Keratinocyte (primary cell): ENCODE data around the gene PRUNE1. TPM values are rescaled to one million over a fixed set of nuclear protein-coding genes. Genes with fewer than 3 reads are reported as not detected.

Experiments used
- DNase-seq: peaks from one replicate; pipeline ENCODE4 v3.0.0-alpha.2; 2011; ENCODE audit warnings: low read depth, missing footprints, low spot score
- FAIRE-seq: peaks from 2 replicates; lab custom pipeline; 2011; peaks lifted over from hg19 to GRCh38; lab: Jason Lieb, UNC
- H2AFZ ChIP-seq: 2 replicates; pipeline ENCODE4 v1.6.0; 2012; ENCODE audit warnings: low read length, control low read depth, inconsistent platforms; ENCODE audit not compliant: control insufficient read depth
- H3K27ac ChIP-seq: 2 replicates; pipeline ENCODE4 v1.5.1; 2011; ENCODE audit warnings: low read length; ENCODE audit not compliant: control insufficient read depth, insufficient read depth
- H3K27me3 ChIP-seq: 3 replicates; pipeline ENCODE4 v1.6.0; 2011; ENCODE audit warnings: low read length; ENCODE audit not compliant: control insufficient read depth, insufficient read depth; ENCODE audit errors: extremely low read depth
- H3K36me3 ChIP-seq, 2 experiments: 2 replicates in 1 of 2; 3 replicates in 1 of 2; pipeline ENCODE4 v1.5.1; 2011; ENCODE audit warnings: low read length in 2 of 2, mild to moderate bottlenecking in 1 of 2; ENCODE audit not compliant: control insufficient read depth in 2 of 2, insufficient read depth in 2 of 2; ENCODE audit errors: extremely low read depth in 1 of 2
- H3K4me1 ChIP-seq: 3 replicates; pipeline ENCODE4 v1.5.1; 2011; ENCODE audit warnings: low read length; ENCODE audit not compliant: control insufficient read depth, insufficient read depth; ENCODE audit errors: extremely low read depth
- H3K4me2 ChIP-seq: 3 replicates; pipeline ENCODE4 v1.6.0; 2011; ENCODE audit warnings: low read depth, low read length; ENCODE audit not compliant: control insufficient read depth, insufficient read depth; ENCODE audit errors: extremely low read depth
- H3K4me3 ChIP-seq, 3 experiments: fragments of 200-600 bp in 1 of 3; sonication (generic) in 1 of 3; 2 replicates in 2 of 3; 3 replicates in 1 of 3; pipeline ENCODE4 v1.5.1; 2011 to 2016; ENCODE audit warnings: low read length in 3 of 3, mild to moderate bottlenecking in 3 of 3, control low read depth in 2 of 3, inconsistent platforms in 1 of 3, low read depth in 1 of 3, mixed read lengths in 1 of 3, mixed run types in 1 of 3, moderate library complexity in 1 of 3; ENCODE audit not compliant: control insufficient read depth in 2 of 3, insufficient read depth in 2 of 3; ENCODE audit errors: extremely low read depth in 1 of 3
- H3K79me2 ChIP-seq: 2 replicates; pipeline ENCODE4 v1.6.0; 2012; ENCODE audit warnings: low read length; ENCODE audit not compliant: control insufficient read depth, insufficient read depth
- H3K9ac ChIP-seq: 3 replicates; pipeline ENCODE4 v1.6.0; 2011; ENCODE audit warnings: low read length; ENCODE audit not compliant: control insufficient read depth, insufficient read depth; ENCODE audit errors: extremely low read depth
- H3K9me1 ChIP-seq: 3 replicates; pipeline ENCODE4 v1.6.0; 2011; ENCODE audit warnings: low read length; ENCODE audit not compliant: control insufficient read depth, insufficient read depth; ENCODE audit errors: extremely low read depth
- H3K9me3 ChIP-seq: 2 replicates; pipeline ENCODE4 v1.5.1; 2012; ENCODE audit warnings: low read depth, low read length; ENCODE audit not compliant: control insufficient read depth
- H4K20me1 ChIP-seq: 3 replicates; pipeline ENCODE4 v1.6.0; 2011; ENCODE audit warnings: low read length; ENCODE audit not compliant: control insufficient read depth, insufficient read depth; ENCODE audit errors: extremely low read depth
- EZH2 ChIP-seq: IDR thresholded peaks from one replicate; pipeline ENCODE4 v1.6.1; 2012; ENCODE audit warnings: inconsistent platforms, mild to moderate bottlenecking, low read length, moderate library complexity
- dilution Hi-C: fragments of 300-500 bp; cut with MboI; formaldehyde crosslinking; loops from one replicate; pipeline ENCODE4 v1.7.0; 2020; ENCODE audit warnings: low sequenced_read_pairs; ENCODE audit not compliant: extremely low pct_ligation_motif_present
- polyA minus RNA-seq, 3 experiments: library from RNA; depleted of rRNA, polyadenylated mRNA; stranded (reverse); fragments of >200 nt; gene quantifications; 1 replicate in 1 of 3; 2 replicates in 1 of 3; 3 replicates in 1 of 3; pipeline ENCODE4 v1.2.3, GENCODE V29; 2011
- polyA plus RNA-seq, 5 experiments: library from polyadenylated mRNA; depleted of rRNA in 3 of 5; stranded (reverse) in 3 of 5; stranded (forward) in 1 of 5; unstranded in 1 of 5; fragments of >200 nt; gene quantifications; 1 replicate in 1 of 5; 2 replicates in 3 of 5; 3 replicates in 1 of 5; pipeline versions ENCODE4 v1.2.1 to v1.2.3, GENCODE V29; 2011 to 2012; ENCODE audit warnings: missing spikeins in 2 of 5, low read depth in 1 of 5, low replicate concordance in 1 of 5
- TF ChIP-seq, protein P1 (sequence below), 3 experiments: IDR thresholded peaks in 1 of 3; conservative IDR thresholded peaks in 1 of 3; optimal IDR thresholded peaks in 1 of 3; 2 replicates in 2 of 3; 3 replicates in 1 of 3; pipeline versions ENCODE3 to v1.5.1; 2011; ENCODE audit warnings: low read length in 3 of 3, mild to moderate bottlenecking in 3 of 3, moderate library complexity in 2 of 3, control low read depth in 1 of 3, inconsistent platforms in 1 of 3; ENCODE audit not compliant: insufficient read depth in 2 of 3; ENCODE audit errors: extremely low read depth in 1 of 3

Gene PRUNE1
- polyA plus RNA-seq (14.4 to 16.4 TPM (median 15.4 TPM) in 3 replicates), polyA minus RNA-seq (7.8 to 23.4 TPM (median 18.4 TPM) in 3 replicates)
- polyA plus RNA-seq (2011; ENCODE audit: low read depth): 9.4 TPM
- 12.1 and 18.5 TPM in 2 replicates for polyA plus RNA-seq (2011; cell fraction: cytosol; rRNA removed)
- polyA plus RNA-seq (2011; cell fraction: nucleus; rRNA removed): 19.1 and 19.3 TPM in 2 replicates
- 8.3 and 11.3 TPM in 2 replicates for polyA plus RNA-seq (2012; ENCODE audit: low replicate concordance)
- 9.2 TPM for polyA minus RNA-seq (2011; cell fraction: cytosol; rRNA and poly(A)+ RNA removed)
- polyA minus RNA-seq (2011; cell fraction: nucleus; rRNA and poly(A)+ RNA removed): 8.0 and 10.5 TPM in 2 replicates

DNA sequence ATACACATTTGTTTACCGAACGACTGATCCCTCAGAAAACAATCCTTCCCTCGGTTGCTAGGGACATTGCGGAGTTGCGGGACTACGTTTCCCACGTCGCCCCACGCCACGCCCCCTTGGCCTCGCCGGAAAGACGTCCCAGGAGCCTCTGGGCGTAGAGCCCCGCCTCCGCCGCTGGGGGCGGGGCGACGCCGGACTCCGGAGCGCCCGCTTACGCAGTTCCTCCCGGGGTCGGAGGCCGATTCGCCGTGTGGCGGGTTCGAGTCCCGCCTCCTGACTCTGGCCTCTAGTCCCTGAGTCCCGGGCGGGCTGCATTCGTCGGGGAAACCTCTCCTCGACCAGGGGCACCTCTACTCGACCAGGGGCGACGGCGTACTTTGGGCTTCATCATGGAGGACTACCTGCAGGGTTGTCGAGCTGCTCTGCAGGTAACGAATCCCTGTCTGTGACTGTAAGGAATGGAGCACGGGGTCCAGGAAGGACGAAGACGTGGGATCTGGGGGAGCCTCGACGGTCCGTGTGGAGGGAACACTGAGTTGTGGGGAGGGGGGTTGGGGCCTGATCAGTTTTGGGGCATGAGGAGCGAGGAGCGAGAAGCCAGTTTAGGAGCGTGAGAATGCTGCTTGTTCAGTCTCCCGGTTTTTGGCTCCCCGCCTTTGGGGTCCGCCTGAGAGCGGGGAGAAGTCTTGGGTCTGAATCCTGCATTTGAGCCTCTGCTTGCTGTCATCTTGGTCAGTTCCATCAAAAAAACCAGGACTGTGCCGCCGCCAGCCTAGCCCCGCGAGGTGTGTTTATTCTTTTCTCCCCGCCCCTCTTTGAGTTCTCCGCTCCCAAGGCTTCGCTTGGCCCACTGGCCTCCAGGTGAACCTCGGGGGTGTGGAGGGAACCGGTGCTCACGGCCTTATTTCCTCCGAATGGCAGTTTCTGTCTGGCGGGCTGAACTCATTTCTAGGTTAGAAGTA, at the start of gene PRUNE1:
Gene PRUNE1 (plus strand): TSS at position 206 of the 962 bp plus-strand sequence. CDS start 184 bp downstream, at position 390.
- H3K9me1 ChIP-seq: peaks cover 2% of the 10 kb centered on the region
- H3K36me3 ChIP-seq: peaks cover 0 to 4% of the 10 kb centered on the region in 2 experiments
- H3K27ac ChIP-seq: peak within 1 kb of the TSS; percentile 65
- no peaks in the 10 kb centered on the region for H4K20me1 ChIP-seq
- peak within 1 kb of the TSS; percentile 84 for H3K9ac ChIP-seq
- peak within 1 kb of the TSS; percentile 92 for H2AFZ ChIP-seq
- peak; percentile 76 for DNase-seq
- dilution Hi-C loops: no loop called here
- H3K4me2 ChIP-seq: peak within 1 kb of the TSS; percentile 91
- TF ChIP-seq, protein P1, sequence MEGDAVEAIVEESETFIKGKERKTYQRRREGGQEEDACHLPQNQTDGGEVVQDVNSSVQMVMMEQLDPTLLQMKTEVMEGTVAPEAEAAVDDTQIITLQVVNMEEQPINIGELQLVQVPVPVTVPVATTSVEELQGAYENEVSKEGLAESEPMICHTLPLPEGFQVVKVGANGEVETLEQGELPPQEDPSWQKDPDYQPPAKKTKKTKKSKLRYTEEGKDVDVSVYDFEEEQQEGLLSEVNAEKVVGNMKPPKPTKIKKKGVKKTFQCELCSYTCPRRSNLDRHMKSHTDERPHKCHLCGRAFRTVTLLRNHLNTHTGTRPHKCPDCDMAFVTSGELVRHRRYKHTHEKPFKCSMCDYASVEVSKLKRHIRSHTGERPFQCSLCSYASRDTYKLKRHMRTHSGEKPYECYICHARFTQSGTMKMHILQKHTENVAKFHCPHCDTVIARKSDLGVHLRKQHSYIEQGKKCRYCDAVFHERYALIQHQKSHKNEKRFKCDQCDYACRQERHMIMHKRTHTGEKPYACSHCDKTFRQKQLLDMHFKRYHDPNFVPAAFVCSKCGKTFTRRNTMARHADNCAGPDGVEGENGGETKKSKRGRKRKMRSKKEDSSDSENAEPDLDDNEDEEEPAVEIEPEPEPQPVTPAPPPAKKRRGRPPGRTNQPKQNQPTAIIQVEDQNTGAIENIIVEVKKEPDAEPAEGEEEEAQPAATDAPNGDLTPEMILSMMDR (optimal IDR thresholded peaks at IDR 0.05 in 1 of 3, IDR thresholded peaks at IDR 0.05 in 1 of 3, conservative IDR thresholded peaks at IDR 0.05 in 1 of 3; ENCODE audit: extremely low read depth in 1 of 3, insufficient read depth in 2 of 3, low read length in 3 of 3): no peak
- no peak for TF ChIP-seq EZH2
- peak; percentile 29 for FAIRE-seq
- peaks cover 43% of the 10 kb centered on the region for H3K4me1 ChIP-seq
- no peaks in the 10 kb centered on the region for H3K9me3 ChIP-seq
- no peaks in the 10 kb centered on the region for H3K79me2 ChIP-seq
- H3K27me3 ChIP-seq: no peaks in the 10 kb centered on the region
- peak within 1 kb of the TSS; percentile 76 to 87 (median 83) for H3K4me3 ChIP-seq

GRCh38 chr1:150960646-150961045, 47.6 kb upstream of the PRUNE1 start:
- no peak for FAIRE-seq
- Histone ChIP-seq H4K20me1 (no peaks in the 10 kb centered on the region), H3K27ac (no peak overlapping the region), H3K4me2 (no peak overlapping the region), H3K36me3 (peaks cover 23 to 29% of the 10 kb centered on the region in 2 experiments), H2AFZ (no peak overlapping the region), H3K9ac (no peak overlapping the region), H3K79me2 (no peaks in the 10 kb centered on the region), H3K27me3 (no peaks in the 10 kb centered on the region), H3K4me3 (no peak overlapping the region), H3K9me3 (no peaks in the 10 kb centered on the region), H3K9me1 (no peaks in the 10 kb centered on the region), H3K4me1 (no peaks in the 10 kb centered on the region)
- no peak for DNase-seq
- dilution Hi-C loops: no loop called here
- no peak for TF ChIP-seq EZH2
- TF ChIP-seq, protein P1 (optimal IDR thresholded peaks at IDR 0.05 in 1 of 3, IDR thresholded peaks at IDR 0.05 in 1 of 3, conservative IDR thresholded peaks at IDR 0.05 in 1 of 3; ENCODE audit: extremely low read depth in 1 of 3, insufficient read depth in 2 of 3, low read length in 3 of 3): no peak
